Muscle layer of colon (tissue), 2 donors: ENCODE measurements around the gene ECHS1.
"Not testable (repeated sequence)": the region's sequence is repeated elsewhere in the genome, so short reads cannot be mapped to it uniquely, and the experiment has no call there.

Source experiments
- H3K27ac ChIP-seq: one replicate; pipeline ENCODE4 v1.7.0; 2013; ENCODE audit warnings: low read depth, mild to moderate bottlenecking, low read length, moderate library complexity
- H3K27me3 ChIP-seq, 2 donors: one replicate each; pipeline ENCODE4 v1.7.0; 2013; ENCODE audit warnings: low read length in 2 of 2, mild to moderate bottlenecking in 2 of 2; ENCODE audit not compliant: insufficient read depth in 2 of 2, control insufficient read depth in 1 of 2
- H3K36me3 ChIP-seq: one replicate; pipeline ENCODE4 v1.7.0; 2013; ENCODE audit warnings: mild to moderate bottlenecking, low read length; ENCODE audit not compliant: insufficient read depth
- H3K4me1 ChIP-seq: one replicate; pipeline ENCODE4 v1.7.0; 2013; ENCODE audit warnings: mild to moderate bottlenecking, low read length; ENCODE audit not compliant: insufficient read depth
- H3K4me3 ChIP-seq, 2 donors: one replicate each; pipeline ENCODE4 v1.7.0; 2013; ENCODE audit warnings: low read length in 2 of 2, low read depth in 1 of 2, mild to moderate bottlenecking in 1 of 2, moderate library complexity in 1 of 2
- H3K9ac ChIP-seq: one replicate; pipeline ENCODE4 v1.7.0; 2013; ENCODE audit warnings: low read length
- H3K9me3 ChIP-seq: one replicate; pipeline ENCODE4 v1.7.0; 2013; ENCODE audit warnings: mild to moderate bottlenecking, low read length
- donor health status: abdominal sarcoma.
- donor health status: Adenocarcinoma of cecum.

Gene ECHS1

GRCh38 chr10:133373174-133374090 is at the start of gene ECHS1:
Gene ECHS1, minus strand, starts transcription at chr10:133373354. Its CDS starts 21 bp downstream, at chr10:133373333.
- Histone ChIP-seq H3K4me1 (peaks cover 7% of the 10 kb centered on the region), H3K27ac (peak within 1 kb of the TSS; percentile 80), H3K4me3 (peak within 1 kb of the TSS; percentile 41 to 77), H3K36me3 (peaks cover 24% of the 10 kb centered on the region), H3K27me3 (no peaks in the 10 kb centered on the region), H3K9ac (no peak within 1 kb of the TSS), H3K9me3 (no peaks in the 10 kb centered on the region)

DNA sequence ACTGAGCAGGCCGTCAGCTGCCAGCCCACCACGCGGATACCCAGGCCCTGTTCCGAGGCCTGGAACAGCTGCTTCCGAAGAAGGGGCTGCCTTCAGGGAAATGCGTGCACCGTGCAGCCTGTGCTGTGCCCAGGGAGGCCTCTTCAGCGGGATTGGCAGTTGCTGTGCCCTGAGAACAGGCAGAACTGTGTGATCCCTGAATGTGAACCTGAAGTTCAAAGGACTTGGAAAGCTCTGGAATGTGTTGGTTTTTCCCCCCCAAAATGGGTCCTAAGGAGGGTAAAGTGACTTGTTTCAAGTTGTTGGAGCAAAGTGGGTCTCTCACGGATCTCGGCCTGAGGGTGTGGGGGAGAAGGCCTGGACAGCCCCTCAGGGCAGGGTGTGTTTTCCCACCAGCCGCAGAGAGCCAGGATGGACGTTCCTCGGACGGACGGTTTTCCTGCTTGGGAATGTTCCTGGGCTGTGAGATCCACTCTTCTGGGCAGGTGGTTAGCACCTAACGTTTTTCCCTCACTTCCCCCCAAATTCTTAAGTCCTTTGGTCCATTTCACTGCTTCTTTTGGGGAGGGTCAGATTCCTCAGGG is 49.2 kb upstream of the ECHS1 start:
- H3K27me3 ChIP-seq = peaks cover 0 to 8% of the 10 kb centered on the region in 2 donors
- peaks cover 13% of the 10 kb centered on the region for H3K36me3 ChIP-seq
- H3K9me3 ChIP-seq = no peaks in the 10 kb centered on the region
- no peak overlapping the region for H3K27ac ChIP-seq
- H3K4me3 ChIP-seq = no peak overlapping the region
- H3K4me1 ChIP-seq = no peaks in the 10 kb centered on the region
- no peak overlapping the region for H3K9ac ChIP-seq

GRCh38 chr10:133421336-133422222 is 48.4 kb upstream of the ECHS1 start:
- Histone ChIP-seq H3K9me3 (no peaks in the 10 kb centered on the region), H3K4me1 (no peaks in the 10 kb centered on the region), H3K9ac (no peak overlapping the region), H3K27me3 (peaks cover 0 to 8% of the 10 kb centered on the region in 2 donors), H3K36me3 (peaks cover 13% of the 10 kb centered on the region), H3K4me3 (no peak overlapping the region), H3K27ac (no peak overlapping the region)

DNA sequence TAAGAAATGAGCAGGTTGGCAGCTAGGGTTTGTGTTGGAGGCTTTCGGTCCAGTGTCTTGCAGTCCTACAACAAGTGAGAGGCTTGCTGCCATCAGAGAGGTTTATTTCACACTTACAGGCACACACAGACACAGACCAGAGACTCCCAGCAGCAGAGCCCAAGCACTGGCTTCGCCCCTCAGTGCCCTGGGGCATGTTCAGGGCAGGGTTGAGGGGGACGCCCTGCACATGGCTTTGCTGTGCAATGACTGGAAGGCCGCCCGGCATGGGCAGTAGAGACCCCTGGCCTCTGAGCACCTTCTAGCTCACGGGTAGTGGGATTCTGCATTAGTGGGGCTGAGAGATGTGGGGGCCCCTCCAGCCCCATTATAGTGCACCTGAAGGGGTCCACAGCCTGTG is 47.4 kb upstream of the ECHS1 start:
- Histone ChIP-seq H3K27me3 (peaks cover 0 to 8% of the 10 kb centered on the region in 2 donors), H3K9ac (no peak overlapping the region), H3K4me3 (no peak overlapping the region), H3K9me3 (no peaks in the 10 kb centered on the region), H3K27ac (no peak overlapping the region), H3K4me1 (no peaks in the 10 kb centered on the region), H3K36me3 (peaks cover 13% of the 10 kb centered on the region)

- peaks cover 17% of the 10 kb centered on the region for H3K36me3 ChIP-seq
- H3K9me3 ChIP-seq = no peaks in the 10 kb centered on the region
- H3K9ac ChIP-seq = no peak overlapping the region
- H3K4me3 ChIP-seq = no peak overlapping the region
- H3K27ac ChIP-seq = no peak overlapping the region
- H3K4me1 ChIP-seq = no peaks in the 10 kb centered on the region
- H3K27me3 ChIP-seq = peaks cover 0 to 8% of the 10 kb centered on the region in 2 donors
Measured at GRCh38 chr10:133420028-133420427, 46.9 kb upstream of the ECHS1 start.

DNA sequence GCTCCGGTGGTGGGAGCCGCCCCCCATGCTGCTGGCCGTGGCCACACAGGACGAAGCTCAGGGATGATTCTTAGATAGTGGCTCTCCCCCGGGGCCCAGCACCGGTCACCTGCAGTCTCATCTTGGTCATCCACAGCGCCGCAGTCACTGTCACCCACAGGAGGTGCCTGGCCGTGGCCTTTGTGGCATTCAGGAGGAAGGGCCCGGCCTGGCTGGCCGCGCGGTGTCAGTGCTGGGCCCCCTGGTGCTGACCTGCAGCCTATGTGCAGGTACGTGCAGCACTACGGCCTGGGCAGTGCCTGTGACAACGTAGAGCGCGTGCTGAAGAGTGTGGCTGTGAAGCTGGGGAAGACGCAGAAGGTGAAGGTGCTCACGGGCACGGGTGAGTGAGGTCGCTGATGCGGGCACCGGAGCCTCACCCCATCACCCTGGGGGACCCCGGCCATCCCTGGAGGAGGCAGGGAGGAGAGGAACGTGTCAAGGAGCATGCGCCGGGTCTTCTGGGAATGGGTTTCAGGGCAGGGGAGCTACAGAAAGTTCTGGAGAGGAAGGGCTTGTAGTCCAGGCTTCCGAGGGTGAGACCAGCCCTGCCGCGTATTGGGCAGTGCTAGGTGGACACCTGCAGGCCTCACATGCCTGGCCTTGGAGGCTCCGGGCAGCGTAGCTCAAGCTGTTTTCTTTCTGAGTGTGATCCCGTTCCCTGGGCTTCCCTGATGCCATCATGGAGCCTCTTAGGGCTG is 46.2 kb upstream of the ECHS1 start:
- Histone ChIP-seq H3K9me3 (no peaks in the 10 kb centered on the region), H3K36me3 (peaks cover 17% of the 10 kb centered on the region), H3K27me3 (peaks cover 0 to 8% of the 10 kb centered on the region in 2 donors), H3K9ac (no peak overlapping the region), H3K27ac (no peak overlapping the region), H3K4me1 (no peaks in the 10 kb centered on the region), H3K4me3 (no peak overlapping the region)

DNA sequence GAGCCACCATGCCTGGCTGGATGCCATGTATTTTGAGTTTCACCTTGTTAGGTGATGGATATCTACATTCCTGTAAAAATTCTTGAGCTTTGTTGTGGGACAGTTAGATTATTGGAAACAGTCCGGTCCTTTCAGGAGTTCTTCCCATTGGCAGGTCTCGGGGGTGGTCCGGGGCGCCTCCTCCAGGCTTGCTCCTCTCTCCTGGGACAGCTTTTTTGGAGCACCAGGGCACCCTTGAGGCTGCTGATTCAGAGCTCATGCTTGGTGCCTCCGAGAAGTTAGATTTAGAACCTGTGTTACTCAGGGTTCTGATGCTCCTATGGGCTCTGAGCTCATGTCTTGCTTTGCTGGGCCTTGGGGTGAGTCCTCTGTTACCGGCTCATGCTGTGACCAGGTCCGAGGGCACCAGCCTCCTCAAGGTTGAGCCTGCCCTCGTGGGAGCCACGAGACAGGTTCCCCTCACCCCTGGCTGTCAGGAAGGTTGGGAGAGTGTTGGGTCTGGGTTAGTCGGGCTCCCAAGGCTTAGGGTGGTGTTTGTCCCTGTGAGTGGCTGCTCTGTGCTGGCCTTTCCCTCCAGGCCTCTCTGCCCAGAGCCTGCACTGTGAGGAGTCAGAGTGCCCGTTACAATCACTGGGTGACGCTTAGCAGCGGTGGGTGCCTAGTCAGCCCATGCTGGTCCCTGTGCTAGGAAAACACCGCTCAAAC is 45.3 kb upstream of the ECHS1 start:
- no peak overlapping the region for H3K27ac ChIP-seq
- peaks cover 0 to 8% of the 10 kb centered on the region in 2 donors for H3K27me3 ChIP-seq
- peaks cover 17% of the 10 kb centered on the region for H3K36me3 ChIP-seq
- H3K9ac ChIP-seq = no peak overlapping the region
- no peak overlapping the region for H3K4me3 ChIP-seq
- no peaks in the 10 kb centered on the region for H3K9me3 ChIP-seq
- no peaks in the 10 kb centered on the region for H3K4me1 ChIP-seq

GRCh38 chr10:133415752-133416151 is 42.6 kb upstream of the ECHS1 start:
- Histone ChIP-seq H3K36me3 (peaks cover 12% of the 10 kb centered on the region), H3K27ac (no peak overlapping the region), H3K4me1 (no peaks in the 10 kb centered on the region), H3K9ac (no peak overlapping the region), H3K27me3 (no peaks in the 10 kb centered on the region), H3K4me3 (no peak overlapping the region), H3K9me3 (peaks cover 12% of the 10 kb centered on the region)

GRCh38 chr10:133414401-133414800 is 41.2 kb upstream of the ECHS1 start:
- not testable (repeated sequence) for H3K27ac ChIP-seq, H3K27me3 ChIP-seq, H3K9ac ChIP-seq, H3K4me1 ChIP-seq, H3K4me3 ChIP-seq, H3K36me3 ChIP-seq
- peaks cover 12% of the 10 kb centered on the region for H3K9me3 ChIP-seq

- no peak overlapping the region for H3K4me3 ChIP-seq
- peaks cover 8% of the 10 kb centered on the region for H3K36me3 ChIP-seq
- no peak overlapping the region for H3K27ac ChIP-seq
- no peak overlapping the region for H3K9ac ChIP-seq
- no peaks in the 10 kb centered on the region for H3K4me1 ChIP-seq
- peaks cover 12% of the 10 kb centered on the region for H3K9me3 ChIP-seq
- H3K27me3 ChIP-seq = no peaks in the 10 kb centered on the region
Measured at GRCh38 chr10:133412381-133412711, 39.2 kb upstream of the ECHS1 start.
